Head of caudate nucleus (tissue), 42 donors: Measurements from ENCODE around the gene L1CAM.

ENCODE experiments used
- DNase-seq, 42 donors: peaks; one replicate each; pipeline versions ENCODE4 v3.0.0 to v3.0.0-alpha.2; 2020 to 2021; ENCODE audit warnings: mixed read lengths in 7 of 42
- intact Hi-C: fragments of 100-400 bp; cut with DNase I; formaldehyde crosslinking; loops from one replicate; pipeline ENCODE4 v1.15.0; 2022

The L1CAM gene

GRCh38 chrX:153907456-153907855, 21.5 kb upstream of the L1CAM start:
- intact Hi-C loops, result no loop called here
- no peak for DNase-seq

GRCh38 chrX:153906126-153906917, 20.3 kb upstream of the L1CAM start:
- intact Hi-C loops, result no loop called here
- DNase-seq, result no peak

GRCh38 chrX:153905481-153906095, 19.6 kb upstream of the L1CAM start:
- intact Hi-C loops, result no loop called here

GRCh38 chrX:153903991-153904957, 18.3 kb upstream of the L1CAM start, which contains the start of gene AVPR2:
AVPR2 (plus strand) TSS chrX:153904673; CDS start chrX:153905146, 473 bp downstream.
- intact Hi-C loops, result no loop called here
- no peak for DNase-seq

More at GRCh38 chrX:153905481-153906095, 19.6 kb upstream of the L1CAM start:
- DNase-seq, result no peak

GRCh38 chrX:153903238-153903980, 17.4 kb upstream of the L1CAM start:
- no peak for DNase-seq
- intact Hi-C loops, result no loop called here

- no peak for DNase-seq
- intact Hi-C loops, result no loop called here
Observed at GRCh38 chrX:153902385-153902784, 16.4 kb upstream of the L1CAM start.

GRCh38 chrX:153901753-153902140, 15.8 kb upstream of the L1CAM start:
- intact Hi-C loops, result no loop called here
- no peak for DNase-seq

GRCh38 chrX:153900831-153901752, 15.1 kb upstream of the L1CAM start:
- DNase-seq, result peak in 9 of 42 donors; percentile 23 to 57 (median 32)
- intact Hi-C loops, result no loop called here

GRCh38 chrX:153897899-153898298, 11.9 kb upstream of the L1CAM start:
- intact Hi-C loops, result no loop called here
- DNase-seq, result no peak

- intact Hi-C loops, result no loop called here
- DNase-seq, result no peak
Observed at GRCh38 chrX:153889123-153889522, 3.1 kb upstream of the L1CAM start.

GRCh38 chrX:153888344-153888743, 2.4 kb upstream of the L1CAM start:
- no peak for DNase-seq
- intact Hi-C loops, result no loop called here

- intact Hi-C loops, result no loop called here
Observed at GRCh38 chrX:153887385-153887784, 1.4 kb upstream of the L1CAM start.

GRCh38 chrX:153886915-153887314, 942 bp upstream of the L1CAM start:
- intact Hi-C loops, result no loop called here

More at GRCh38 chrX:153887385-153887784, 1.4 kb upstream of the L1CAM start:
- DNase-seq, result no peak

GRCh38 chrX:153885208-153885787, 675 bp downstream of the L1CAM start:
- intact Hi-C loops, result no loop called here
- DNase-seq, result peak in 3 of 42 donors; percentile 30 to 51 (median 34)

More at GRCh38 chrX:153886915-153887314, 942 bp upstream of the L1CAM start:
- no peak for DNase-seq

- intact Hi-C loops, result no loop called here
- DNase-seq, result peak in 1 of 42 donors; percentile 37
Observed at GRCh38 chrX:153884590-153884989, 1.4 kb downstream of the L1CAM start.

GRCh38 chrX:153884136-153884535, 1.8 kb downstream of the L1CAM start:
- peak in 10 of 42 donors; percentile 11 to 59 (median 43) for DNase-seq
- intact Hi-C loops, result no loop called here

- peak in 23 of 42 donors; percentile 24 to 71 (median 48) for DNase-seq
- intact Hi-C loops, result no loop called here
Observed at GRCh38 chrX:153883163-153883843, 2.7 kb downstream of the L1CAM start.
